H9 (cell line): ENCODE results near the gene BACE2. TPM values are rescaled to one million over a fixed set of nuclear protein-coding genes. Genes with fewer than 3 reads are reported as not detected.

ENCODE experiments used
- DNase-seq: peaks from one replicate; pipeline ENCODE4 v3.0.0-alpha.2; 2017
- H2AFZ ChIP-seq: one replicate; pipeline ENCODE4 v1.6.1; 2013; ENCODE audit warnings: mild to moderate bottlenecking, low read length, control low read depth, moderate library complexity
- H2AK5ac ChIP-seq: 2 replicates; pipeline ENCODE4 v1.6.1; 2013; ENCODE audit warnings: low read length, control low read depth, mixed read lengths; ENCODE audit not compliant: insufficient read length
- H2BK120ac ChIP-seq: one replicate; pipeline ENCODE4 v1.6.1; 2013; ENCODE audit warnings: low read depth, mild to moderate bottlenecking, low read length, control low read depth, inconsistent platforms; ENCODE audit not compliant: poor library complexity, severe bottlenecking
- H2BK12ac ChIP-seq: 2 replicates; pipeline ENCODE4 v1.6.1; 2013; ENCODE audit warnings: low read length, control low read depth, mixed read lengths, low read depth; ENCODE audit not compliant: insufficient read length
- H2BK15ac ChIP-seq: 2 replicates; pipeline ENCODE4 v1.6.1; 2013; ENCODE audit warnings: low read depth, low read length, control low read depth
- H2BK20ac ChIP-seq: one replicate; pipeline ENCODE4 v1.6.1; 2013; ENCODE audit warnings: low read depth, mild to moderate bottlenecking, low read length, control low read depth, inconsistent platforms; ENCODE audit not compliant: poor library complexity, severe bottlenecking
- H2BK5ac ChIP-seq: 2 replicates; pipeline ENCODE4 v1.6.1; 2013; ENCODE audit warnings: low read length, control low read depth, mixed read lengths; ENCODE audit not compliant: insufficient read length
- H3K14ac ChIP-seq: 2 replicates; pipeline ENCODE4 v1.6.1; 2013; ENCODE audit warnings: low read length, control low read depth; ENCODE audit not compliant: insufficient read depth
- H3K18ac ChIP-seq: 2 replicates; pipeline ENCODE4 v1.6.1; 2013; ENCODE audit warnings: low read depth, mild to moderate bottlenecking, mixed read lengths, low read length, control low read depth; ENCODE audit not compliant: insufficient read length
- H3K23ac ChIP-seq: 2 replicates; pipeline ENCODE4 v1.6.1; 2013; ENCODE audit warnings: low read length, control low read depth, mixed read lengths, low read depth; ENCODE audit not compliant: insufficient read length
- H3K23me2 ChIP-seq: 2 replicates; pipeline ENCODE4 v1.6.1; 2013; ENCODE audit warnings: low read depth, mild to moderate bottlenecking, mixed read lengths, low read length, control low read depth; ENCODE audit not compliant: insufficient read length, poor library complexity, severe bottlenecking
- H3K27ac ChIP-seq: 2 replicates; pipeline ENCODE4 v1.5.1; 2013; ENCODE audit warnings: low read length, control low read depth, mixed read lengths, low read depth; ENCODE audit not compliant: insufficient read length
- H3K27me3 ChIP-seq: 2 replicates; pipeline ENCODE4 v1.6.1; 2013; ENCODE audit warnings: low read length, control low read depth, inconsistent platforms; ENCODE audit not compliant: insufficient read depth
- H3K4ac ChIP-seq: 2 replicates; pipeline ENCODE4 v1.6.1; 2013; ENCODE audit warnings: low read depth, mild to moderate bottlenecking, control low read depth, inconsistent platforms, low read length, moderate library complexity
- H3K4me1 ChIP-seq: 2 replicates; pipeline ENCODE4 v1.6.1; 2013; ENCODE audit warnings: low read length, control low read depth, inconsistent platforms; ENCODE audit not compliant: insufficient read depth
- H3K4me2 ChIP-seq: 2 replicates; pipeline ENCODE4 v1.6.1; 2013; ENCODE audit warnings: low read length, control low read depth, mixed read lengths; ENCODE audit not compliant: insufficient read length, insufficient read depth
- H3K56ac ChIP-seq: 2 replicates; pipeline ENCODE4 v1.6.1; 2013; ENCODE audit warnings: low read depth, mild to moderate bottlenecking, mixed read lengths, low read length, control low read depth; ENCODE audit not compliant: insufficient read length
- H3K79me1 ChIP-seq: 2 replicates; pipeline ENCODE4 v1.6.1; 2013; ENCODE audit warnings: low read depth, mild to moderate bottlenecking, moderate library complexity, low read length, control low read depth, inconsistent platforms; ENCODE audit not compliant: insufficient read depth, poor library complexity, severe bottlenecking
- H3K79me2 ChIP-seq: 2 replicates; pipeline ENCODE4 v1.6.1; 2013; ENCODE audit warnings: low read length, control low read depth, inconsistent platforms; ENCODE audit not compliant: insufficient read depth
- H3K9ac ChIP-seq: 2 replicates; pipeline ENCODE4 v1.6.1; 2013; ENCODE audit warnings: low read length, control low read depth, mixed read lengths; ENCODE audit not compliant: insufficient read length; ENCODE audit errors: extremely low read depth
- H3K9me3 ChIP-seq: one replicate; pipeline ENCODE4 v1.6.1; 2013; ENCODE audit warnings: low read depth, low read length, inconsistent platforms; ENCODE audit not compliant: control insufficient read depth
- H3T11ph ChIP-seq: one replicate; pipeline ENCODE4 v1.6.1; 2013; ENCODE audit warnings: mild to moderate bottlenecking, low read length, control low read depth, inconsistent platforms
- H4K20me1 ChIP-seq: one replicate; pipeline ENCODE4 v1.6.1; 2013; ENCODE audit not compliant: control insufficient read depth, insufficient read length, insufficient read depth
- H4K5ac ChIP-seq: 2 replicates; pipeline ENCODE4 v1.6.1; 2013; ENCODE audit warnings: low read depth, mild to moderate bottlenecking, mixed read lengths, low read length, control low read depth; ENCODE audit not compliant: insufficient read length
- H4K8ac ChIP-seq: replicated peaks from 2 replicates; pipeline ENCODE4 v1.6.1; 2013; ENCODE audit warnings: low read length, control low read depth, mixed read lengths, low read depth; ENCODE audit not compliant: insufficient read length
- H4K91ac ChIP-seq: 2 replicates; pipeline ENCODE4 v1.6.1; 2013; ENCODE audit warnings: low read depth, mild to moderate bottlenecking, moderate library complexity, mixed read lengths, low read length, control low read depth; ENCODE audit not compliant: insufficient read length
- H3K27ac Mint-ChIP-seq, 3 experiments: 2 replicates in 2 of 3; 3 replicates in 1 of 3; pipeline ENCODE4 v1.8.0; 2020 to 2021; ENCODE audit warnings: mixed read lengths in 3 of 3, mild to moderate bottlenecking in 1 of 3, moderate library complexity in 1 of 3
- H3K27me3 Mint-ChIP-seq: 2 replicates; pipeline ENCODE4 v1.8.0; 2021; ENCODE audit warnings: low read depth, mild to moderate bottlenecking, moderate library complexity, mixed read lengths
- H3K36me3 Mint-ChIP-seq, 3 experiments: 2 replicates in 2 of 3; 3 replicates in 1 of 3; pipeline ENCODE4 v1.8.0; 2020 to 2021; ENCODE audit warnings: low read depth in 3 of 3, mixed read lengths in 3 of 3; ENCODE audit not compliant: insufficient read depth in 1 of 3
- H3K4me1 Mint-ChIP-seq, 2 experiments: 2 replicates each; pipeline ENCODE4 v1.8.0; 2020; ENCODE audit warnings: mixed read lengths in 2 of 2
- H3K4me3 Mint-ChIP-seq, 2 experiments: 2 replicates in 1 of 2; 3 replicates in 1 of 2; pipeline ENCODE4 v1.8.0; 2020 to 2021; ENCODE audit warnings: mild to moderate bottlenecking in 2 of 2, mixed read lengths in 2 of 2, moderate library complexity in 1 of 2
- H3K9me3 Mint-ChIP-seq, 2 experiments: 2 replicates in 1 of 2; 3 replicates in 1 of 2; pipeline ENCODE4 v1.8.0; 2020; ENCODE audit warnings: mild to moderate bottlenecking in 2 of 2, mixed read lengths in 2 of 2, moderate library complexity in 1 of 2
- CTCF ChIP-seq: fragments of 200-600 bp; sonication (generic); conservative IDR thresholded peaks from 3 replicates; pipeline ENCODE4 v1.8.0; 2021; ENCODE audit warnings: antibody characterized with exemption, mild to moderate bottlenecking
- WGBS: extraction: QIAGEN DNeasy Blood & Tissue Kit; methylation state at CpG from one replicate; pipeline ENCODE4 v1.1.7; 2013; ENCODE audit warnings: missing lambda C conversion rate, low lambda C conversion rate, mixed read lengths; ENCODE audit not compliant: insufficient read length; ENCODE audit errors: extremely low coverage; 5-methylcytosine and 5-hydroxymethylcytosine counted together
- total RNA-seq: library from RNA; stranded (reverse); gene quantifications from 2 replicates; pipeline ENCODE4 v1.2.1, GENCODE V29; 2021

The BACE2 gene
- total RNA-seq, 1 experiment from 2014 or later, result 8.0 TPM

DNA sequence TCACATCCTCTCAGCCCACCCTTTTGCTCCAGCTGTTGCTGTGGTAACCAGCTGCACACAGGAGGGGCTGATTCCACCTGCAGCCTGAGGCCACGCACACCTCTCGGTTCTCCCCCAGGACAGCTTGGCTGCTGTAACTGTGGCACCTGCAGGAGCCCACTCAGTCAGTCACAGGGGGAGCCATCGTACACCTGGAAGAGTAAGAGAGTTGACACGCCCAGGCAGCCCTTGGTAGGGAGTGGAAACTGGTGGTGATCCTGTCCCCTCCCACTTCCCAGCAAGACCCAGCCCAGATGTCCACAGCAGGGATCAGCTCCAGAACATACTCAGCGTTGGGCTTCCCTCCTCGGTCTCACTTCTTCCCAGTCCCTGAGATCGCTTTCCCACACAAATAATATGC is 32.2 kb upstream of the BACE2 start:
- Histone ChIP-seq H3K4me1 (no peaks in the 10 kb centered on the region), H3K27ac (no peak overlapping the region), H2BK12ac (no peak overlapping the region), H3K18ac (no peak overlapping the region), H2BK5ac (no peak overlapping the region), H3T11ph (no peak overlapping the region), H3K79me1 (no peaks in the 10 kb centered on the region), H3K79me2 (no peaks in the 10 kb centered on the region), H2BK120ac (no peak overlapping the region), H2AK5ac (no peak overlapping the region), H3K23ac (no peak overlapping the region), H3K9ac (no peak overlapping the region), H4K8ac (no peak overlapping the region), H2AFZ (no peak overlapping the region), H3K9me3 (no peaks in the 10 kb centered on the region), H3K4ac (no peak overlapping the region), H4K20me1 (no peaks in the 10 kb centered on the region), H3K23me2 (no peaks in the 10 kb centered on the region), H4K5ac (no peak overlapping the region), H2BK20ac (no peak overlapping the region), H2BK15ac (no peak overlapping the region), H3K14ac (no peak overlapping the region), H3K27me3 (no peaks in the 10 kb centered on the region), H3K56ac (no peak overlapping the region), H3K4me2 (no peak overlapping the region), H4K91ac (no peak overlapping the region)
- peaks cover 0 to 2% of the 10 kb centered on the region in 2 experiments; a peak in 1 of 4 replicates for H3K4me1 Mint-ChIP-seq
- H3K4me3 Mint-ChIP-seq, result no peak overlapping the region
- peaks cover 5% of the 10 kb centered on the region in 2 experiments; a peak in 4 of 5 replicates for H3K9me3 Mint-ChIP-seq
- no peak for DNase-seq
- no CpG with 5 or more reads among the region's 7 CpGs for WGBS
- H3K27me3 Mint-ChIP-seq, result peaks cover 9% of the 10 kb centered on the region
- H3K36me3 Mint-ChIP-seq, result no peaks in the 10 kb centered on the region; a peak in 1 of 7 replicates
- no peak for TF ChIP-seq CTCF
- no peak overlapping the region for H3K27ac Mint-ChIP-seq
